ENCODE data around the gene CYP3A5. TPM values are rescaled to one million over a fixed set of nuclear protein-coding genes. Genes with fewer than 3 reads are reported as not detected.

CYP3A5 gene
- total RNA-seq, 4 donors from 2014 or later, result 142 to 543 (median 383) TPM

- Histone ChIP-seq H3K4me1 (peaks cover 5 to 13% (median 6%) of the 10 kb centered on the region in 4 donors), H3K27ac (no peak overlapping the region), H3K4me3 (no peak overlapping the region), H3K9me3 (no peaks in the 10 kb centered on the region), H3K36me3 (peaks cover 0 to 80% (median 41%) of the 10 kb centered on the region in 4 donors), H3K27me3 (no peaks in the 10 kb centered on the region)
- TF ChIP-seq CTCF (IDR thresholded peaks at IDR 0.05) (no peak), POLR2A (IDR thresholded peaks at IDR 0.05) (no peak), EP300 (IDR thresholded peaks at IDR 0.05; ENCODE audit: low read depth) (no peak), POLR2AphosphoS5 (IDR thresholded peaks at IDR 0.05) (no peak)
- no peak for DNase-seq
- intact Hi-C loops (cut with DNase I; ENCODE audit: low total_unique reads), result no loop called here
- in situ Hi-C loops (cut with MboI; ENCODE audit: low pct_ligation_motif_present in 1 of 4, low pct_unique_long_range_greater_than_20kb in 1 of 4, low sequenced_read_pairs in 3 of 4), result no loop called here
- WGBS, 2 donors (ENCODE audit: low coverage in 1 of 2), result 80 to 95% methylated on average over 1 to 10 of the region's 10 CpGs
Observed at GRCh38 chr7:99622596-99622995, 57.2 kb downstream of the CYP3A5 start.

- 93 to 94% methylated on average over 3 to 5 of the region's 5 CpGs for WGBS, 2 donors (ENCODE audit: low coverage in 1 of 2)
- in situ Hi-C loops (cut with MboI; ENCODE audit: low pct_ligation_motif_present in 1 of 4, low pct_unique_long_range_greater_than_20kb in 1 of 4, low sequenced_read_pairs in 3 of 4), result no loop called here
- Histone ChIP-seq H3K9me3 (no peaks in the 10 kb centered on the region), H3K4me1 (peaks cover 8 to 17% (median 9%) of the 10 kb centered on the region in 4 donors), H3K36me3 (peaks cover 0 to 69% (median 36%) of the 10 kb centered on the region in 4 donors), H3K27ac (no peak overlapping the region), H3K4me3 (no peak overlapping the region), H3K27me3 (no peaks in the 10 kb centered on the region)
- intact Hi-C loops (cut with DNase I; ENCODE audit: low total_unique reads), result no loop called here
- TF ChIP-seq POLR2AphosphoS5 (IDR thresholded peaks at IDR 0.05), result no peak
- no peak for TF ChIP-seq EP300 (IDR thresholded peaks at IDR 0.05; ENCODE audit: low read depth)
- TF ChIP-seq POLR2A (IDR thresholded peaks at IDR 0.05), result no peak
- no peak for TF ChIP-seq CTCF (IDR thresholded peaks at IDR 0.05)
- no peak for DNase-seq
Observed at GRCh38 chr7:99621271-99621670, 58.5 kb downstream of the CYP3A5 start.

- in situ Hi-C loops (cut with MboI; ENCODE audit: low pct_ligation_motif_present in 1 of 4, low pct_unique_long_range_greater_than_20kb in 1 of 4, low sequenced_read_pairs in 3 of 4) (no loop called here), intact Hi-C loops (cut with DNase I; ENCODE audit: low total_unique reads) (no loop called here)
- Histone ChIP-seq H3K27me3 (no peaks in the 10 kb centered on the region), H3K4me3 (no peak overlapping the region), H3K9me3 (no peaks in the 10 kb centered on the region), H3K4me1 (peaks cover 8 to 21% (median 9%) of the 10 kb centered on the region in 4 donors), H3K27ac (no peak overlapping the region), H3K36me3 (peaks cover 0 to 54% (median 29%) of the 10 kb centered on the region in 4 donors)
- TF ChIP-seq POLR2AphosphoS5 (IDR thresholded peaks at IDR 0.05), result no peak
- no peak for TF ChIP-seq EP300 (IDR thresholded peaks at IDR 0.05; ENCODE audit: low read depth)
- no peak for TF ChIP-seq CTCF (IDR thresholded peaks at IDR 0.05)
- TF ChIP-seq POLR2A (IDR thresholded peaks at IDR 0.05), result no peak
- DNase-seq, result no peak
- 94% methylated on average over 18 of the region's 18 CpGs; no CpG with 5 or more reads in 1 of the 2 donors for WGBS, 2 donors (ENCODE audit: low coverage in 1 of 2)
Observed at GRCh38 chr7:99619571-99620130, 60.1 kb downstream of the CYP3A5 start.

- no peak overlapping the region for H3K27ac ChIP-seq
- no peaks in the 10 kb centered on the region for H3K27me3 ChIP-seq
- TF ChIP-seq CTCF (IDR thresholded peaks at IDR 0.05) (no peak), POLR2AphosphoS5 (IDR thresholded peaks at IDR 0.05) (no peak), POLR2A (IDR thresholded peaks at IDR 0.05) (no peak), EP300 (IDR thresholded peaks at IDR 0.05; ENCODE audit: low read depth) (no peak)
- H3K36me3 ChIP-seq, result peaks cover 0 to 49% (median 25%) of the 10 kb centered on the region in 4 donors
- no peaks in the 10 kb centered on the region for H3K9me3 ChIP-seq
- no peak for DNase-seq
- in situ Hi-C loops (cut with MboI; ENCODE audit: low pct_ligation_motif_present in 1 of 4, low pct_unique_long_range_greater_than_20kb in 1 of 4, low sequenced_read_pairs in 3 of 4) (no loop called here), intact Hi-C loops (cut with DNase I; ENCODE audit: low total_unique reads) (no loop called here)
- no peak overlapping the region for H3K4me3 ChIP-seq
- peaks cover 8 to 21% (median 9%) of the 10 kb centered on the region in 4 donors for H3K4me1 ChIP-seq
- 88 to 100% methylated on average over 1 to 3 of the region's 3 CpGs for WGBS, 2 donors (ENCODE audit: low coverage in 1 of 2)
Observed at GRCh38 chr7:99618726-99619125, 61.1 kb downstream of the CYP3A5 start.
